OCI-LY3 (cell line): ENCODE results near the gene TOP1.
A peak's percentile ranks its signal among the peaks of the same experiment; 100 is the strongest.

Experiments
- H2AFZ ChIP-seq: fragments of 200-600, 300-600 bp; shearing (Covaris generic); 2 replicates; pipeline ENCODE4 v1.6.0; 2014; ENCODE audit warnings: antibody characterized with exemption, low read depth, low read length
- H3K27ac ChIP-seq: fragments of 200-600, 300-600 bp; sonication (generic); 2 replicates; pipeline ENCODE4 v1.5.1; 2014; ENCODE audit warnings: mild to moderate bottlenecking, low read length, moderate library complexity, mixed read lengths
- H3K27me3 ChIP-seq: fragments of 200-600, 300-600 bp; sonication (generic); 2 replicates; pipeline ENCODE4 v1.6.1; 2014; ENCODE audit warnings: low read depth, low read length, mixed read lengths
- H3K36me3 ChIP-seq: fragments of 200-600, 300-600 bp; sonication (generic); replicated peaks from 2 replicates; pipeline ENCODE3; 2014; ENCODE audit warnings: low read depth, low read length, mixed read lengths
- H3K4me1 ChIP-seq: fragments of 300-600, 200-600 bp; sonication (generic); 2 replicates; pipeline ENCODE4 v1.6.1; 2014; ENCODE audit warnings: low read length, mixed read lengths
- H3K4me2 ChIP-seq: fragments of 200-600, 300-600 bp; sonication (generic); 2 replicates; pipeline ENCODE4 v1.6.1; 2014; ENCODE audit warnings: low read length, mixed read lengths
- H3K4me3 ChIP-seq: fragments of 300-600, 200-600 bp; sonication (generic); 2 replicates; pipeline ENCODE4 v1.5.1; 2014; ENCODE audit warnings: antibody characterized with exemption, mild to moderate bottlenecking, low read length, moderate library complexity
- H3K79me2 ChIP-seq: fragments of 300-600, 200-600 bp; shearing (Covaris generic); 2 replicates; pipeline ENCODE4 v1.6.1; 2014; ENCODE audit warnings: mild to moderate bottlenecking, low read length, mixed read lengths
- H3K9ac ChIP-seq: fragments of 300-600, 200-600 bp; shearing (Covaris generic); 2 replicates; pipeline ENCODE4 v1.6.0; 2014; ENCODE audit warnings: mild to moderate bottlenecking, low read length, moderate library complexity
- H3K9me3 ChIP-seq: fragments of 200-600, 300-600 bp; shearing (Covaris generic); 2 replicates; pipeline ENCODE4 v1.6.1; 2014; ENCODE audit warnings: low read length, mixed read lengths; ENCODE audit not compliant: insufficient read depth
- H4K20me1 ChIP-seq: fragments of 200-600, 300-600 bp; sonication (generic); 2 replicates; pipeline ENCODE4 v1.6.1; 2016; ENCODE audit warnings: low read length, mixed read lengths; ENCODE audit not compliant: insufficient read depth
- CTCF ChIP-seq: fragments of 200-600, 300-600 bp; sonication (generic); IDR thresholded peaks from 2 replicates; pipeline ENCODE4 v1.5.1; 2014; ENCODE audit warnings: antibody characterized with exemption, low read length, low read depth
- EZH2phosphoT487 ChIP-seq: fragments of 200-600 bp; shearing (Covaris generic); IDR thresholded peaks from 2 replicates; pipeline ENCODE4 v1.6.1; 2018; ENCODE audit warnings: antibody characterized with exemption, mixed run types, low read depth

Gene TOP1

GRCh38 chr20:41004531-41005360 lies 23.9 kb upstream of the TOP1 start:
- no peak overlapping the region for H3K4me3 ChIP-seq
- no peaks in the 10 kb centered on the region for H3K79me2 ChIP-seq
- no peak overlapping the region for H3K4me2 ChIP-seq
- no peaks in the 10 kb centered on the region for H3K27me3 ChIP-seq
- H3K4me1 ChIP-seq = peaks cover 52% of the 10 kb centered on the region
- H3K27ac ChIP-seq = 0 out of 2 replicates have a peak overlapping the region, but pooled peaks have one; percentile 6
- no peaks in the 10 kb centered on the region for H3K9me3 ChIP-seq
- no peak overlapping the region for H2AFZ ChIP-seq
- no peak for TF ChIP-seq CTCF
- no peak for TF ChIP-seq EZH2phosphoT487
- H3K36me3 ChIP-seq = peaks cover 3% of the 10 kb centered on the region
- no peaks in the 10 kb centered on the region for H4K20me1 ChIP-seq
- H3K9ac ChIP-seq = no peak overlapping the region

- peaks cover 58% of the 10 kb centered on the region for H3K4me1 ChIP-seq
- peaks cover 3% of the 10 kb centered on the region for H3K36me3 ChIP-seq
- no peak overlapping the region for H3K4me2 ChIP-seq
- no peak overlapping the region for H3K9ac ChIP-seq
- H3K79me2 ChIP-seq = no peaks in the 10 kb centered on the region
- 0 out of 2 replicates have a peak overlapping the region, but pooled peaks have one; percentile 6 for H3K27ac ChIP-seq
- no peaks in the 10 kb centered on the region for H4K20me1 ChIP-seq
- H3K4me3 ChIP-seq = no peak overlapping the region
- H3K27me3 ChIP-seq = no peaks in the 10 kb centered on the region
- H3K9me3 ChIP-seq = no peaks in the 10 kb centered on the region
- no peak for TF ChIP-seq EZH2phosphoT487
- no peak overlapping the region for H2AFZ ChIP-seq
Observed at GRCh38 chr20:41005361-41005729, 23.3 kb upstream of the TOP1 start.

- Histone ChIP-seq H3K27ac (no peak overlapping the region), H2AFZ (no peak overlapping the region), H3K9me3 (no peaks in the 10 kb centered on the region)
Observed at GRCh38 chr20:41006126-41006935, 22.3 kb upstream of the TOP1 start.

GRCh38 chr20:41006936-41007474 lies 21.6 kb upstream of the TOP1 start:
- no peaks in the 10 kb centered on the region for H3K9me3 ChIP-seq
- H3K79me2 ChIP-seq = no peaks in the 10 kb centered on the region
- H3K27ac ChIP-seq = no peak overlapping the region
- peaks cover 3% of the 10 kb centered on the region for H3K36me3 ChIP-seq
- H3K27me3 ChIP-seq = no peaks in the 10 kb centered on the region
- H2AFZ ChIP-seq = no peak overlapping the region
- no peak overlapping the region for H3K4me3 ChIP-seq
- no peaks in the 10 kb centered on the region for H4K20me1 ChIP-seq
- H3K9ac ChIP-seq = no peak overlapping the region
- peaks cover 68% of the 10 kb centered on the region for H3K4me1 ChIP-seq
- no peak overlapping the region for H3K4me2 ChIP-seq
- TF ChIP-seq CTCF (no peak), EZH2phosphoT487 (no peak)

More at GRCh38 chr20:41006126-41006935, 22.3 kb upstream of the TOP1 start:
- H3K9ac ChIP-seq = no peak overlapping the region
- no peaks in the 10 kb centered on the region for H3K79me2 ChIP-seq
- no peak overlapping the region for H3K4me3 ChIP-seq
- peaks cover 3% of the 10 kb centered on the region for H3K36me3 ChIP-seq
- H3K4me2 ChIP-seq = no peak overlapping the region
- no peaks in the 10 kb centered on the region for H3K27me3 ChIP-seq
- no peak for TF ChIP-seq CTCF
- no peak for TF ChIP-seq EZH2phosphoT487
- peaks cover 67% of the 10 kb centered on the region for H3K4me1 ChIP-seq
- H4K20me1 ChIP-seq = no peaks in the 10 kb centered on the region
